Fibroblast of peridontal ligament (primary cell): Measurements from ENCODE around the gene ADAMTS20.
A peak's percentile ranks its signal among the peaks of the same experiment; 100 is the strongest.
"Not testable (repeated sequence)": the region's sequence is repeated elsewhere in the genome, so short reads cannot be mapped to it uniquely, and the experiment has no call there.

Experiments used
- DNase-seq: peaks from one replicate; pipeline ENCODE4 v3.0.0-alpha.2; 2010; ENCODE audit errors: extremely low read depth

Gene ADAMTS20

GRCh38 chr12:43362910-43363694 lies 188.9 kb downstream of the ADAMTS20 start:
- no peak for DNase-seq

GRCh38 chr12:43361031-43361710 lies 190.8 kb downstream of the ADAMTS20 start:
- DNase-seq, result no peak

- DNase-seq, result not testable (repeated sequence)
These were observed 192.0 kb downstream of the ADAMTS20 start for GRCh38 chr12:43360001-43360400.

- no peak for DNase-seq
These were observed 194.9 kb downstream of the ADAMTS20 start for GRCh38 chr12:43357141-43357540.

GRCh38 chr12:43352001-43352400 lies 200.0 kb downstream of the ADAMTS20 start:
- no peak for DNase-seq

GRCh38 chr12:43349863-43350262 lies 202.1 kb downstream of the ADAMTS20 start:
- peak; percentile 59 for DNase-seq

GRCh38 chr12:43348221-43348620 lies 203.8 kb downstream of the ADAMTS20 start:
- DNase-seq, result peak; percentile 23

- DNase-seq, result no peak
These were observed 205.0 kb downstream of the ADAMTS20 start for GRCh38 chr12:43347026-43347425.

GRCh38 chr12:43345023-43345422 lies 207.0 kb downstream of the ADAMTS20 start:
- no peak for DNase-seq

GRCh38 chr12:43341785-43342313 lies 210.2 kb downstream of the ADAMTS20 start:
- DNase-seq, result not testable (repeated sequence)

GRCh38 chr12:43338848-43339526 lies 213.0 kb downstream of the ADAMTS20 start:
- peak; percentile 79 for DNase-seq

- no peak for DNase-seq
These were observed 214.2 kb downstream of the ADAMTS20 start for GRCh38 chr12:43337571-43338444.

- peak; percentile 73 for DNase-seq
These were observed 214.9 kb downstream of the ADAMTS20 start for GRCh38 chr12:43336962-43337555.

- DNase-seq, result no peak
These were observed 218.4 kb downstream of the ADAMTS20 start for GRCh38 chr12:43333644-43334043.

GRCh38 chr12:43332977-43333640 lies 218.9 kb downstream of the ADAMTS20 start:
- peak; percentile 40 for DNase-seq

- no peak for DNase-seq
These were observed 220.1 kb downstream of the ADAMTS20 start for GRCh38 chr12:43331935-43332334.

GRCh38 chr12:43329375-43329774 lies 222.6 kb downstream of the ADAMTS20 start:
- DNase-seq, result peak; percentile 54

- DNase-seq, result no peak
These were observed 226.2 kb downstream of the ADAMTS20 start for GRCh38 chr12:43325786-43326185.

- DNase-seq, result no peak
These were observed 231.7 kb downstream of the ADAMTS20 start for GRCh38 chr12:43320281-43320680.

- no peak for DNase-seq
These were observed 234.0 kb downstream of the ADAMTS20 start for GRCh38 chr12:43318021-43318420.
